Keratinocyte (primary cell): ENCODE measurements around the gene GFRA3. TPM values are rescaled to one million over a fixed set of nuclear protein-coding genes. Genes with fewer than 3 reads are reported as not detected.

Experiments used
- DNase-seq: peaks from one replicate; pipeline ENCODE4 v3.0.0-alpha.2; 2011; ENCODE audit warnings: low read depth, missing footprints, low spot score
- FAIRE-seq: peaks from 2 replicates; lab custom pipeline; 2011; peaks lifted over from hg19 to GRCh38; lab: Jason Lieb, UNC
- H2AFZ ChIP-seq: 2 replicates; pipeline ENCODE4 v1.6.0; 2012; ENCODE audit warnings: low read length, control low read depth, inconsistent platforms; ENCODE audit not compliant: control insufficient read depth
- H3K27ac ChIP-seq: 2 replicates; pipeline ENCODE4 v1.5.1; 2011; ENCODE audit warnings: low read length; ENCODE audit not compliant: control insufficient read depth, insufficient read depth
- H3K27me3 ChIP-seq: 3 replicates; pipeline ENCODE4 v1.6.0; 2011; ENCODE audit warnings: low read length; ENCODE audit not compliant: control insufficient read depth, insufficient read depth; ENCODE audit errors: extremely low read depth
- H3K36me3 ChIP-seq, 2 experiments: 2 replicates in 1 of 2; 3 replicates in 1 of 2; pipeline ENCODE4 v1.5.1; 2011; ENCODE audit warnings: low read length in 2 of 2, mild to moderate bottlenecking in 1 of 2; ENCODE audit not compliant: control insufficient read depth in 2 of 2, insufficient read depth in 2 of 2; ENCODE audit errors: extremely low read depth in 1 of 2
- H3K4me1 ChIP-seq: 3 replicates; pipeline ENCODE4 v1.5.1; 2011; ENCODE audit warnings: low read length; ENCODE audit not compliant: control insufficient read depth, insufficient read depth; ENCODE audit errors: extremely low read depth
- H3K4me2 ChIP-seq: 3 replicates; pipeline ENCODE4 v1.6.0; 2011; ENCODE audit warnings: low read depth, low read length; ENCODE audit not compliant: control insufficient read depth, insufficient read depth; ENCODE audit errors: extremely low read depth
- H3K4me3 ChIP-seq, 3 experiments: fragments of 200-600 bp in 1 of 3; sonication (generic) in 1 of 3; 2 replicates in 2 of 3; 3 replicates in 1 of 3; pipeline ENCODE4 v1.5.1; 2011 to 2016; ENCODE audit warnings: low read length in 3 of 3, mild to moderate bottlenecking in 3 of 3, control low read depth in 2 of 3, inconsistent platforms in 1 of 3, low read depth in 1 of 3, mixed read lengths in 1 of 3, mixed run types in 1 of 3, moderate library complexity in 1 of 3; ENCODE audit not compliant: control insufficient read depth in 2 of 3, insufficient read depth in 2 of 3; ENCODE audit errors: extremely low read depth in 1 of 3
- H3K79me2 ChIP-seq: 2 replicates; pipeline ENCODE4 v1.6.0; 2012; ENCODE audit warnings: low read length; ENCODE audit not compliant: control insufficient read depth, insufficient read depth
- H3K9ac ChIP-seq: 3 replicates; pipeline ENCODE4 v1.6.0; 2011; ENCODE audit warnings: low read length; ENCODE audit not compliant: control insufficient read depth, insufficient read depth; ENCODE audit errors: extremely low read depth
- H3K9me1 ChIP-seq: 3 replicates; pipeline ENCODE4 v1.6.0; 2011; ENCODE audit warnings: low read length; ENCODE audit not compliant: control insufficient read depth, insufficient read depth; ENCODE audit errors: extremely low read depth
- H3K9me3 ChIP-seq: 2 replicates; pipeline ENCODE4 v1.5.1; 2012; ENCODE audit warnings: low read depth, low read length; ENCODE audit not compliant: control insufficient read depth
- H4K20me1 ChIP-seq: 3 replicates; pipeline ENCODE4 v1.6.0; 2011; ENCODE audit warnings: low read length; ENCODE audit not compliant: control insufficient read depth, insufficient read depth; ENCODE audit errors: extremely low read depth
- EZH2 ChIP-seq: IDR thresholded peaks from one replicate; pipeline ENCODE4 v1.6.1; 2012; ENCODE audit warnings: inconsistent platforms, mild to moderate bottlenecking, low read length, moderate library complexity
- dilution Hi-C: fragments of 300-500 bp; cut with MboI; formaldehyde crosslinking; loops from one replicate; pipeline ENCODE4 v1.7.0; 2020; ENCODE audit warnings: low sequenced_read_pairs; ENCODE audit not compliant: extremely low pct_ligation_motif_present
- polyA plus RNA-seq, 5 experiments: library from polyadenylated mRNA; depleted of rRNA in 3 of 5; stranded (reverse) in 3 of 5; stranded (forward) in 1 of 5; unstranded in 1 of 5; fragments of >200 nt; gene quantifications; 1 replicate in 1 of 5; 2 replicates in 3 of 5; 3 replicates in 1 of 5; pipeline versions ENCODE4 v1.2.1 to v1.2.3, GENCODE V29; 2011 to 2012; ENCODE audit warnings: missing spikeins in 2 of 5, low read depth in 1 of 5, low replicate concordance in 1 of 5
- TF ChIP-seq, protein P1 (sequence below), 3 experiments: IDR thresholded peaks in 1 of 3; conservative IDR thresholded peaks in 1 of 3; optimal IDR thresholded peaks in 1 of 3; 2 replicates in 2 of 3; 3 replicates in 1 of 3; pipeline versions ENCODE3 to v1.5.1; 2011; ENCODE audit warnings: low read length in 3 of 3, mild to moderate bottlenecking in 3 of 3, moderate library complexity in 2 of 3, control low read depth in 1 of 3, inconsistent platforms in 1 of 3; ENCODE audit not compliant: insufficient read depth in 2 of 3; ENCODE audit errors: extremely low read depth in 1 of 3

The GFRA3 gene
- polyA plus RNA-seq, 1 donor (not counting 4 experiments of a cell fraction or from before 2014, with no cell fraction given), result not detected

- no peak overlapping the region for H3K4me3 ChIP-seq
- no peak overlapping the region for H3K4me2 ChIP-seq
- TF ChIP-seq, protein P1, sequence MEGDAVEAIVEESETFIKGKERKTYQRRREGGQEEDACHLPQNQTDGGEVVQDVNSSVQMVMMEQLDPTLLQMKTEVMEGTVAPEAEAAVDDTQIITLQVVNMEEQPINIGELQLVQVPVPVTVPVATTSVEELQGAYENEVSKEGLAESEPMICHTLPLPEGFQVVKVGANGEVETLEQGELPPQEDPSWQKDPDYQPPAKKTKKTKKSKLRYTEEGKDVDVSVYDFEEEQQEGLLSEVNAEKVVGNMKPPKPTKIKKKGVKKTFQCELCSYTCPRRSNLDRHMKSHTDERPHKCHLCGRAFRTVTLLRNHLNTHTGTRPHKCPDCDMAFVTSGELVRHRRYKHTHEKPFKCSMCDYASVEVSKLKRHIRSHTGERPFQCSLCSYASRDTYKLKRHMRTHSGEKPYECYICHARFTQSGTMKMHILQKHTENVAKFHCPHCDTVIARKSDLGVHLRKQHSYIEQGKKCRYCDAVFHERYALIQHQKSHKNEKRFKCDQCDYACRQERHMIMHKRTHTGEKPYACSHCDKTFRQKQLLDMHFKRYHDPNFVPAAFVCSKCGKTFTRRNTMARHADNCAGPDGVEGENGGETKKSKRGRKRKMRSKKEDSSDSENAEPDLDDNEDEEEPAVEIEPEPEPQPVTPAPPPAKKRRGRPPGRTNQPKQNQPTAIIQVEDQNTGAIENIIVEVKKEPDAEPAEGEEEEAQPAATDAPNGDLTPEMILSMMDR (optimal IDR thresholded peaks at IDR 0.05 in 1 of 3, IDR thresholded peaks at IDR 0.05 in 1 of 3, conservative IDR thresholded peaks at IDR 0.05 in 1 of 3; ENCODE audit: extremely low read depth in 1 of 3, insufficient read depth in 2 of 3, low read length in 3 of 3), result no peak
- no peaks in the 10 kb centered on the region for H3K36me3 ChIP-seq
- H2AFZ ChIP-seq, result no peak overlapping the region
- H3K4me1 ChIP-seq, result peaks cover 2% of the 10 kb centered on the region
- H3K9ac ChIP-seq, result no peak overlapping the region
- no peak for DNase-seq
- FAIRE-seq, result no peak
- H4K20me1 ChIP-seq, result no peaks in the 10 kb centered on the region
- no peaks in the 10 kb centered on the region for H3K9me1 ChIP-seq
- no peak overlapping the region for H3K27ac ChIP-seq
- dilution Hi-C loops, result no loop called here
- H3K79me2 ChIP-seq, result no peaks in the 10 kb centered on the region
- no peaks in the 10 kb centered on the region for H3K9me3 ChIP-seq
- H3K27me3 ChIP-seq, result peaks cover 24% of the 10 kb centered on the region
These were observed 1.7 kb downstream of the GFRA3 start for GRCh38 chr5:138272681-138273080.

GRCh38 chr5:138271281-138271680 is 3.1 kb downstream of the GFRA3 start:
- peaks cover 2% of the 10 kb centered on the region for H3K4me1 ChIP-seq
- no peak overlapping the region for H3K4me2 ChIP-seq
- H3K9ac ChIP-seq, result no peak overlapping the region
- no peak overlapping the region for H2AFZ ChIP-seq
- FAIRE-seq (no peak), DNase-seq (no peak)
- dilution Hi-C loops, result no loop called here
- peaks cover 24% of the 10 kb centered on the region for H3K27me3 ChIP-seq
- no peaks in the 10 kb centered on the region for H3K9me1 ChIP-seq
- TF ChIP-seq, protein P1 (optimal IDR thresholded peaks at IDR 0.05 in 1 of 3, IDR thresholded peaks at IDR 0.05 in 1 of 3, conservative IDR thresholded peaks at IDR 0.05 in 1 of 3; ENCODE audit: extremely low read depth in 1 of 3, insufficient read depth in 2 of 3, low read length in 3 of 3), result no peak
- no peak for TF ChIP-seq EZH2
- no peak overlapping the region for H3K27ac ChIP-seq
- H4K20me1 ChIP-seq, result no peaks in the 10 kb centered on the region
- no peaks in the 10 kb centered on the region for H3K36me3 ChIP-seq
- H3K79me2 ChIP-seq, result no peaks in the 10 kb centered on the region
- H3K9me3 ChIP-seq, result no peaks in the 10 kb centered on the region
- no peak overlapping the region for H3K4me3 ChIP-seq
